ENCODE results near the gene ARL13B. TPM values are rescaled to one million over a fixed set of nuclear protein-coding genes. Genes with fewer than 3 reads are reported as not detected.
A peak's percentile ranks its signal among the peaks of the same experiment; 100 is the strongest.
"Not testable (repeated sequence)": the region's sequence is repeated elsewhere in the genome, so short reads cannot be mapped to it uniquely, and the experiment has no call there.

The ARL13B gene
- polyA plus RNA-seq, 1 donor: 21.4 TPM

DNA sequence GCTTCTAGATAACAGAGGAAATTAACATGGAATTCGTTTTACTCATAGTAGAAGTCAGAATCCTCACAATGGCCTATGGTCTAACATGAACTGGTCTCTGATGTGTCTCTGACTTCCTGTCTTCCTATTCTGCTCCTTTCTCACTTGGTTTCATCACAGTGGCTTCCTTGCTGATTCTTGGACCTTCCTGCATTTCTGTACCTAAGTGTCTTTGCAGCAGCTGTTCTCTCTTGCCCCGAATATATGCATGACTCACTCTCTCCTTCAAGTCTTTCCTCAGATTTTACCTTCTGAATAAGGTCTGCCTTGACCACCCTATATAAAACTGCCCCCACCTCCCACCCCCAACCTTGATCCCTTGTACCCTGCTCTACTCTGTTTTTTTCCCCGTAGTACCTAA, 14.1 kb downstream of the ARL13B start:
- DNase-seq: no peak

GRCh38 chr3:94001191-94001590, 21.2 kb downstream of the ARL13B start:
- DNase-seq: no peak

- DNase-seq: no peak
These were observed 22.0 kb downstream of the ARL13B start for GRCh38 chr3:94001827-94002495.

- peak; percentile 43 for DNase-seq
These were observed 24.5 kb downstream of the ARL13B start for GRCh38 chr3:94004301-94004910.

GRCh38 chr3:94008253-94008652, 28.3 kb downstream of the ARL13B start:
- DNase-seq: no peak

DNA sequence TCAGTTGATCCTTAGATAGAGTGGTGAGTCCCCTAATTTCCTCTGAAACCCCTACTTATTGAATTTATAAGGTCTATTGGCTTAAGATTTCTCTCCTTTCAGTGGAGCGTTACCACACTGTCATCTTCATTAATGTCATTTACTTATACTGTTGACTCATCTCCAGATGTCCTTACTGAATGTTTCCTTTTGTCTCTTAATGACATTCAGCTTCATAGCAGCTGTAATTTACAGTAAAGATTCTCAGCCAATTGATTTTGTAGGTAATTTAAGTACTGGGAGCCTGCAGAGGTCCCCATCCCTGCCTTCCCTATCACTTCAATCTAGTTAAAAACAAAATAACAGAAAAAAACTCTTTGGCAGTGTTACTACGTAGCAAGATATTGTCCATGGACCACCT, 29.7 kb downstream of the ARL13B start:
- DNase-seq: no peak

GRCh38 chr3:94011233-94011711, 31.3 kb downstream of the ARL13B start:
- no peak for DNase-seq

- no peak for DNase-seq
These were observed 32.2 kb downstream of the ARL13B start for GRCh38 chr3:94012185-94012584.

DNA sequence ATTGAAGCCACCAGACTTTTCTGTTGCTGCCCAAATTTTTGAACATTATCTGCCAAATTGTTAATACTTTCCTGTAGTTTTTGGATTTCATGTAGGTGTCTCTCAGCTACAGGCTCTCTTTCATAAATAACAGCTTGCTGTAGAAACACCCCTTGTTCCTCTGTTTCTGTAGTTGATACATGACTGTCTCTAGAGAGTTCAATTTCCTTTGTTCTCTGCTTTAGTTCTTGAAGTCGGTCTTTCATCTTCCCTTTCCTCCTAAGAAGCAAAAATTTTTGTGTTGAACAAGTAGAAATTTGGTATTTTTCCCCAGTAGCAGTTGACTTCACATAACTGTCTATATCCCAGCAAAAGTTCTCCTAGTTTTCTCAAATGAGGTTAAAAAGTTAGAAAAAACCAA, 35.1 kb downstream of the ARL13B start:
- no peak for DNase-seq

DNA sequence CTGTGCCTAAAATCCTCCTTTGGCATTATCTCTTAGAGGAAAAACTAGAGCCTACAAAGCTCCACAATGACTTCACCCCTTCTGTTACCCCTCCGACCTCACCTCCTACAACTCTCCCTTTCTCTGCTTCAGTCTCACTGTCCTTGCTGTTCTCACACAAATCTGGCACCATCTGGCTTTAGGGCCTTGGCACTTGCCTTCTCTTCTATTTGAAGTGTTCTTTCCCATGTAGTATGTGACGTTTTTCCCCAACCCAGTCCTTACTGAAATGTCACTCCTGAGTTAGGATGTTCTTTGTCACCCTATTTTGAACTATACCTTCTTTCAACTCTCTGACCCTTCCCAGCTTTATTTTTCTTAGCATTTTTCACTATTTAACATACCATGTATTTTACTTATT, 39.7 kb downstream of the ARL13B start:
- DNase-seq: no peak

DNA sequence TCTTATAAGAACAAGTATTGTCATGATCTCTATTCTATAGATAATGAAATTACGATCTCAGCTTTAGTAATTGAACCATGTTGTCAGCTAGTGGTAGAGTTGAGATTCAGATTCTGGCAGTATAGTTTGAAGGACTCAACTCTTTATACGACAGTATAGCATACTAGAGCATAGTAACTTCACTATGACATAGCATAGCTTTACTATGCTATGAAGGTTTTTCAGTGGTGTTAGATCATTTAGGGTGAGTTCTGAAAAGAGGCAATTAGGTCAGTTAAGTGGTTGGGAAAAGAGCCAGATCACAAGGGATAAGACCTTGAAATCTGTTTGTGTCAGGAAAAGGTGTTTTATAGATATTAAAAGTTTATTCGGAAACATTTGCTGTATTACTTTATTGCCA, 40.3 kb downstream of the ARL13B start:
- no peak for DNase-seq

DNA sequence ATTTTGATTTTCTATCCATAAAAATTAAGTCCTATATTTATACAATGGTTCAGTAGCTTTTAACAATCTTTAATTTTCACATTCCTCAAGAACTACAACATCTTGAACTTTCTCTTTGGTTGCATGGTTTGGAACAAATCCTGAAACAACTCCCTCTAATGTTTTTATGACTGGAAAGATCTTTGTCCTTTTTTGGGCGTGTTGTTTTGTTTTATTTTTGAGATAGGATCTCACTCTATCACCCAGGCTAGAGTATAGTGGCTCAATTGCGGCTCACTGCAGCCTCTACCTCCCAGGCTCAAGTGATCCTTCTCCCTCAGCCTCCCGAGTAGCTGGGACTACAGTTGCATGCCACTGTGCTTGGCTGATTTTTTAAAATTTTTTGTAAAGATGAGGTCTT, 44.4 kb downstream of the ARL13B start:
- no peak for DNase-seq

DNA sequence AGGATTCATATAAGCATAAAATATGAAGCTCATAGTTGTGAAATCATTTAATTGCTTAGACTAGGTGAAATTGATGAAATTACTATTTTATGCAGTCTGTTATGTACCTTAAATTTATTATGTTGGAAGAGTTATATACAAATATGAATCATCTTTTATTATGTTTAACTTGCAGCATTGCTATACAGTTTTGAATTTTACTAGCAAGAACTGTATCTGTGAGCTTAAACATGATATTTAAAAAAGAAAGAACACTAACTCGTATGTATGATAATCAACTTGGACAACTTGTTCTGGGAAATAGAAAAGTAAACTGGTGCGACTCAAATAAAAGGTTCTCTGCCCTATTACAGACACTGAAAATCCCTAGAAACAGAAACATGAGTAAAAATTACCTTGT, 46.7 kb downstream of the ARL13B start:
- no peak for DNase-seq

DNA sequence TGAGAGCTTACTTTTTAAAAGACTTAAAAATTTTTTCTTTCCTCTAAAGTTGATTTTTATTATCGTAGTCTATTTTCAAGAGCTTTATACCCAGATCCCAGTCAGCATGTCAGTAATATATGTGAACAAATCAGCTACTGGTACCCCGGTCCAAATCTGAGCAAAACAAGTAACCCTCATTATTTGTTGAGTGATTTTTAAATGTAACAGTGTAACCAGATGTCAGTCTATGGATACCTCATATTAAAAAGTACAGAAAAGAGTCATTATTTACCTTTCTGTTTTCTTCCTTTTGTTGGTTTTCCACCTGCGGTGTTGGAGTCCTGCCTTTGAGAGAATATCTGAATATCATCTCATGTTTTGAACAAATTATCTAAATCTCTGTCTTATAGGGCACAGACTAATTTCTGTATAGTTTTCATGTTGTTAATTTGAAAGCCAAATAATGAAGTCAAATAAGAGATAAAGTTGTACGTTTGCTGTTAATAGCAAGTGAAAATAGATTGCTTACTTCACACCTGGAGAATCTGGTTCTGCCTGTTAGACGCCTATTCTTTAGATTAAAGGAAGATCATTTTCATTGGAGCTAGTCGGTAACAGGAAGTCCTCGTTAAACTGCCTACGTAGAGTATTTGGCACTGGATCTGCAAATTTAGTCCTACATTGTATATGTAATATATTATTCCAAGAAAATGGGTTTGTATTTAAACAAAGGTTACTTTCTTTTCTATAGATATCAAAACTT, 48.3 kb downstream of the ARL13B start, which contains the start of gene STX19:
Gene STX19 (minus strand): TSS at position 505 of the 745 bp plus-strand sequence. CDS start 13,328 bp downstream, outside the sequence.
- no peak for DNase-seq

DNA sequence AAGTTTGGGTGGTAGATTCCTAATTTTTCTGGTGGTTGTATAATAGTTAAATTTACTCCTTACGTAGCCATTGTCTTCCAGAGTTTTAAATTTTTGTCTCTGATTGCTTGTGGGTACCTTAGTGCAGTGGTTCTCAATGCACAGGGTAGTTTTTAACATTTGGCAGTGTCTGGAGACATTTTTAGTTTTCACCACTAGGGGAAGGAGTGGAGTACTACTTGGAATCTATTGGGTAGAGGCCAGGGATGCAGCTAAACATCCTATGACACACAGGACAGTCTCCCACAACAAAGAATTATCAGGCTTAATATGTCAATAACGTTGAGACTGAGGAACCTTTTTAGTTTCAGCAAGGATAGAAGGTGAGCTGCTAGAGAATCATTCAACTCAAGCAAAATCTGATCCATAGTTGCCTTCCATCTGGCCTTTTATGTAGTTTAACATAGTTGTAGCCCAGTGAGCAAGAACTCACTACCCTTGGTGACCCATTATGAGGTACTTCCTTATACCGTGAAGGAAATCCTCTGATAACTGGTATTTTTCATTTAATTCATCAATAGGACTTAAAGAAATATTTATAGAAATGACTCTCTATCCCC, 57.1 kb downstream of the ARL13B start:
- DNase-seq: no peak

GRCh38 chr3:94043285-94043684, 63.3 kb downstream of the ARL13B start:
- DNase-seq: no peak

DNA sequence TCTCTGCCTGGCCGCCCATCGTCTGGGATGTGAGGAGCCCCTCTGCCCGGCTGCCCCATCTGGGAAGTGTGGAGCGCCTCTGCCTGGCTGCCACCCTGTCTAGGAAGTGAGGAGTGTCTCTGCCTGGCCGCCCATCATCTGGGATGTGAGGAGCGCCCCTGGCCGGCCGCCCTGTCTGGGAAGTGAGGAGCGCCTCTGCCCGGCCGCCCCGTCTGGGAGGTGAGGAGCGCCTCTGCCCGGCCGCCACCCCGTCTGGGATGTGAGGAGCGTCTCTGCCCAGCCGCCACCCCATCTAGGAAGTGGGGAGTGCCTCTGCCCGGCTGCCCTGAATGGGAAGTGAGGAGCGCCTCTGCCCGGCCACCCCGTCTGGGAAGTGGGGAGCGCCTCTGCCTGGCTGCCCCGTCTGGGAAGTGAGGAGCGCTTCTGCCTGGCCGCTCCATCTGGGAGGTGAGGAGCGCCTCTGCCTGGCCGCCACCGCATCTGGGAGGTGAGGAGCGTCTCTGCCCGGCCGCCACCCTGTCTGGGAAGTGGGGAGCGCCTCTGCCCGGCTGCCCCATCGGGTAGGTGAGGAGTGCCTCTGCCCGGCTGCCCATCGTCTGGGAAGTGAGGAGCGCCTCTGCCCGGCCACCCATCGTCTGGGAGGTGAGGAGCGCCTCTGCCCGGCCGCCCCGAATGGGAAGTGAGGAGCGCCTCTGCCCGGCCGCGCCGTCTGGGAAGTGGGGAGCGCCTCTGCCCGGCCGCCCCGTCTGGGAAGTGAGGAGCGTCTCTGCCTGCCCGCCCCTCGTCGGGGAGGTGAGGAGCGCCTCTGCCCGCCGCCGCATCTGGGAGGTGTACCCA, 64.4 kb downstream of the ARL13B start:
- not testable (repeated sequence) for DNase-seq

DNA sequence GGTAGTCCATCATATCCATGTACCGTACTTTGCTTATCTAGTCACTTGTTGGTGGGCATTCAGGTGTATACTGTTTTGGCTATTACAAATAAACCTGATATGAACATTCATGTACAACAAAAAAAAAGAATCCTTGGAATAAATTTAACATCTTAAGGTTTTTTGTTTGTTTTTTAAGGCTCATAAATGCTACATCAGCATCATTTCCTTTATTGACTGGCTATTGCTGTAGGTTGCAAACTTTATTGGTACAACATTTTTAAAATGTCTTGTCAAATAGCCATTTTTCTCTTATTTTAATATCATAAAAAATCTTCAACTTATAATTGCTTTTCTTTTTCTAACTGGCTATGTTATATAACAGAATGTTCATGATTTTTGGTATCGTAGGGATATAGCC, 66.6 kb downstream of the ARL13B start:
- DNase-seq: no peak

- DNase-seq: no peak
These were observed 69.3 kb downstream of the ARL13B start for GRCh38 chr3:94049267-94049666.

DNA sequence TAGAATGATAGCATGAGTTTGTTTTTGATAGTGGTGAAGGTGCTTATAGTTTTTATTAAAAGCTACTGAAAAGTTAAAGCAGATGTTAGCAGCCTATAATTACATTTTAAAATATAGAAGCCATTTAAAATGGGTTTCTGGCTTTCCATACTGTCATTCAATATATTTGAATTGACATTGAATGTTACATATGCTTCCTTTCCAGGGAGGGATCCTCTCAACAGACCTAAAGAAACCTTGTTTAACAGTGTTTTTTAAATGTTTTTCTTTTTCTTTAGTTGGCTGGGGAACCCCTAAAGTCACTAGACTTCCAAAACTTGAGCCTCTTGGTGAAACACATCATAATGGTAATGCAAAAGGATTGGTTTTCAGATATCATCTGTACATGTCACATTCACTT, 70.6 kb downstream of the ARL13B start:
- DNase-seq: no peak

- DNase-seq: no peak
These were observed 81.3 kb downstream of the ARL13B start for GRCh38 chr3:94061297-94061696.

Measured in left kidney (tissue), 2 donors.